H4 (cell line): Measurements from ENCODE around the gene ZNF783. TPM values are rescaled to one million over a fixed set of nuclear protein-coding genes. Genes with fewer than 3 reads are reported as not detected.
"Not testable (repeated sequence)": the region's sequence is repeated elsewhere in the genome, so short reads cannot be mapped to it uniquely, and the experiment has no call there.

Source experiments
- DNase-seq: peaks from one replicate; pipeline ENCODE4 v3.0.0-alpha.2; 2015; ENCODE audit warnings: low spot score
- total RNA-seq: library from RNA; depleted of rRNA; stranded (reverse); fragments of >200 nt; shearing (Covaris generic); gene quantifications from 2 replicates; pipeline ENCODE4 v1.2.3, GENCODE V29; 2014; rRNA removed

The ZNF783 gene
- total RNA-seq, 1 experiment from 2014 or later, result 0.60 TPM

DNA sequence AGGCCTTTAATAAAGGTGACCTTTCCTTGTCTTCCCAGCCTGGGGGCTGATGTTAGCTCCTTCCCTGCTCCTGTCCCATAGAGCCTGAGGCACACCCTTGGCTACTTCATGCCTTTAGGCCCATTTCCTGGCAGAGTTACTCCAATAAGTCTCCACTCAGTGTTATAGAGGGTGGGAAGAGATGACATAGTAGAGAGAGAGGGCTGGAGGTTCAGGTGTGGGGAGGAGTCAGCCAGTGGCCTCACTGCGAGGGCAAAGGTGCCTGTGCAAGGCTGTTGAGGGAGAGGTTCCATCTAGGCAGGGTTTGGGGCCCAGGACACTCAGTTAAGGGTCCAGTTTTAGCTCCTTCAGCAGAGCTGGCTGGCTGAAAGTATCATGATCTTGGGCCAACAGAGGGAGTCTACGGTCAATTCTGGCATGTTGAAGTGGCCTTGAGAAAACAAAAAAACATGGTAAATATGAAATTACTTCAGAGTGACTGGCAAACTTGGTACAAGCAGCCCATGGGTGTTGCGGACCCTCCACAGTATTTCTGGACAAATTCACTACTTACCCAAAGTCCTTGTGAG lies 67.9 kb downstream of the ZNF783 start:
- DNase-seq, result no peak

DNA sequence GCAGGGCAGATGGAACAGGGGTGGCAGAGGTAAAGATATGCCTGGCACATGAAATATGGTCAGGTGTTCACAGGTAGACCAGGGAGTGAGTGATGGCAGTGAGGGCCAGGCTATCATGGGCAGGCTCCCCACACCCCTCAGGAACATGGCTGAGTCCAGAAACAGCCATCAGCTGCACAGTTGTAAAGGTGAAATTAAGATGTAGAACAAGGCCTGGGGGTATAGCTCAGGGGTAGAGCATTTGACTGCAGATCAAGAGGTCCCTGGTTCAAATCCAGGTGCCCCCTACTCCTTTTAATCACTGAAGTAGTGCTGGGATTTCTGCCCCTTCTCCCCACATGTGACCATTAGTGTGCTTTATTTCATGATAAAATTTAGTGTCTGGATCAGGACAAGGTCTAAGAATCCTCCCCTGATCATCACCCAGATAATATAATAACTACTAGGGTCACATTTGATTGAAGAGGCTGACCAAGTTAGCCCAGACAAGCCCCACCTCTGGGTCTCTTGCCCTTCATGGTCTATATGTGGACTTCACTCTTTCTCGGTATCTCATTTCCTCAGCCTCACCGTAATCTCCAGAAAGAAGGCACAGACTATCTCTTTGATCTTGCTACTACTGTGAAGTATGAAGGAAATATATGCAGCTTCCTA lies 69.0 kb downstream of the ZNF783 start:
- DNase-seq, result no peak

DNA sequence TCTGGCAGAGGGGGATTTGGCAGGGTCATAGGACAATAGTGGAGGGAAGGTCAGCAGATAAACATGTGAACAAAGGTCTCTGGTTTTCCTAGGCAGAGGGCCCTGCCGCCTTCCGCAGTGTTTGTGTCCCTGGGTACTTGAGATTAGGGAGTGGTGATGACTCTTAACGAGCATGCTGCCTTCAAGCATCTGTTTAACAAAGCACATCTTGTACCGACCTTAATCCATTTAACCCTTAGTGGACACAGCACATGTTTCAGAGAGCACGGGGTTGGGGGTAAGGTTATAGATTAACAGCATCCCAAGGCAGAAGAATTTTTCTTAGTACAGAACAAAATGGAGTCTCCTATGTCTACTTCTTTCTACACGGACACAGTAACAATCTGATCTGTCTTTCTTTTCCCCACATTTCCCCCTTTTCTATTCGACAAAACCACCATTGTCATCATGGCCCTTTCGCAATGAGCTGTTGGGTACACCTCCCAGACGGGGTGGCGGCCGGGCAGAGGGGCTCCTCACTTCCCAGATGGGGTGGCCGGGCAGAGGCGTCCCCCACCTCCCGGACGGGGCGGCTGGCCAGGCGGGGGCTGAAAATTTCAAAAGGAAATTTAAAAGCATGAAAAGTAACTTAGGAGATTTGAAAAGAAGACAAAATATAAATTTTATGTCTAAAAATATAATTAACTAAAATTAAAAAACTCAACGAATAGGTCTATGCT lies 70.8 kb downstream of the ZNF783 start:
- not testable (repeated sequence) for DNase-seq

DNA sequence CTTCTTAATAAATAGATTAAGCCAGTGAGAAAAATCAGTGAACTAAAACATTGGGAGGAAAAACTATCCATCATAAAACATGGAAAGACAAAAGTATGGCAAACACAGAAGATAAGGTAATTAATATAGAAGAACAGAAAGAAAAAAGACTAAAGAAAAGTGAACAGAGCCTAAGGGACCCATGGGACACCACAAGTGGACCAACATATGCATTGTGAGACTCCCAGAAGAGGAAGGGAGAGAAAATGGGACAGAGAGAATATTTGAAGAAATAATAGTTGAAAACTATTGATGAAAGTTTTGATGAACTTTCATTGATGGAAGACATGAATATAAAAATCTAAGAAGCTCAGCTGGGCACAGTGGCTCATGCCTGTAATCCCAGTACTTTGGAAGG lies 71.3 kb downstream of the ZNF783 start:
- DNase-seq, result no peak

DNA sequence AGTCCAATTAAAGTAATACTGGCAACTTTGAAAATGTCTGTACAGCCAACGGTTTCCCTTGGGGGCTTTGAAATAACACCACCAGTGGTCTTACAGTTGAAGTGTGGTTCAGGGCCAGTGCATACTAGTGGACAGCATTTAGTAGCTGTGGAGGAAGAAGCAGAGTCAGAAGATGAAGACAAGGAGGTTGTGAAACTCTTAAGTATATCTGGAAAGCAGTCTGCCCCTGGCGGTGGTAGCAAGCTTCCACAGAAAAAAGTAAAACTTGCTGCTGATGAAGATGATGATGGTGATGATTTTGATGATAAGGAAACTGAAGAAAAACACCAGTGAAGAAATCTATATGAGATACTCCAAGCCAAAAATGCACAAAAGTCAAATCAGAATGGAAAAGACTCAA lies 72.2 kb downstream of the ZNF783 start:
- DNase-seq, result no peak

Other genes starting within 250 kb of the ZNF783 start
- gene PDIA4, start 233.7 kb upstream of the ZNF783 start, total RNA-seq, result 307 and 318 TPM in 2 replicates
- 1.4 and 3.0 TPM in 2 replicates for gene ZNF786, start 171.5 kb upstream of the ZNF783 start, total RNA-seq
- gene ZNF425, start 135.9 kb upstream of the ZNF783 start, total RNA-seq, result 0.88 and 1.7 TPM in 2 replicates
- 6.6 and 9.9 TPM in 2 replicates for gene ZNF398, start 114.7 kb upstream of the ZNF783 start, total RNA-seq
- gene ZNF282, start 66.7 kb upstream of the ZNF783 start, total RNA-seq, result 7.4 and 17.7 TPM in 2 replicates
- 2.2 and 4.2 TPM in 2 replicates for gene ZNF212, start 22.5 kb upstream of the ZNF783 start, total RNA-seq
- 3.8 and 6.1 TPM in 2 replicates for gene ZNF777, start 198.9 kb downstream of the ZNF783 start, total RNA-seq
- 12.9 and 16.2 TPM in 2 replicates for gene ZNF746, start 235.6 kb downstream of the ZNF783 start, total RNA-seq